OCI-LY3 (cell line): ENCODE data around the gene PAK4.
"Not testable (repeated sequence)": the region's sequence is repeated elsewhere in the genome, so short reads cannot be mapped to it uniquely, and the experiment has no call there.

Source experiments
- H2AFZ ChIP-seq: fragments of 200-600, 300-600 bp; shearing (Covaris generic); 2 replicates; pipeline ENCODE4 v1.6.0; 2014; ENCODE audit warnings: antibody characterized with exemption, low read depth, low read length
- H3K27ac ChIP-seq: fragments of 200-600, 300-600 bp; sonication (generic); 2 replicates; pipeline ENCODE4 v1.5.1; 2014; ENCODE audit warnings: mild to moderate bottlenecking, low read length, moderate library complexity, mixed read lengths
- H3K27me3 ChIP-seq: fragments of 200-600, 300-600 bp; sonication (generic); 2 replicates; pipeline ENCODE4 v1.6.1; 2014; ENCODE audit warnings: low read depth, low read length, mixed read lengths
- H3K36me3 ChIP-seq: fragments of 200-600, 300-600 bp; sonication (generic); replicated peaks from 2 replicates; pipeline ENCODE3; 2014; ENCODE audit warnings: low read depth, low read length, mixed read lengths
- H3K4me1 ChIP-seq: fragments of 300-600, 200-600 bp; sonication (generic); 2 replicates; pipeline ENCODE4 v1.6.1; 2014; ENCODE audit warnings: low read length, mixed read lengths
- H3K4me2 ChIP-seq: fragments of 200-600, 300-600 bp; sonication (generic); 2 replicates; pipeline ENCODE4 v1.6.1; 2014; ENCODE audit warnings: low read length, mixed read lengths
- H3K4me3 ChIP-seq: fragments of 300-600, 200-600 bp; sonication (generic); 2 replicates; pipeline ENCODE4 v1.5.1; 2014; ENCODE audit warnings: antibody characterized with exemption, mild to moderate bottlenecking, low read length, moderate library complexity
- H3K79me2 ChIP-seq: fragments of 300-600, 200-600 bp; shearing (Covaris generic); 2 replicates; pipeline ENCODE4 v1.6.1; 2014; ENCODE audit warnings: mild to moderate bottlenecking, low read length, mixed read lengths
- H3K9ac ChIP-seq: fragments of 300-600, 200-600 bp; shearing (Covaris generic); 2 replicates; pipeline ENCODE4 v1.6.0; 2014; ENCODE audit warnings: mild to moderate bottlenecking, low read length, moderate library complexity
- H3K9me3 ChIP-seq: fragments of 200-600, 300-600 bp; shearing (Covaris generic); 2 replicates; pipeline ENCODE4 v1.6.1; 2014; ENCODE audit warnings: low read length, mixed read lengths; ENCODE audit not compliant: insufficient read depth
- H4K20me1 ChIP-seq: fragments of 200-600, 300-600 bp; sonication (generic); 2 replicates; pipeline ENCODE4 v1.6.1; 2016; ENCODE audit warnings: low read length, mixed read lengths; ENCODE audit not compliant: insufficient read depth
- EZH2phosphoT487 ChIP-seq: fragments of 200-600 bp; shearing (Covaris generic); IDR thresholded peaks from 2 replicates; pipeline ENCODE4 v1.6.1; 2018; ENCODE audit warnings: antibody characterized with exemption, mixed run types, low read depth
- TF ChIP-seq, protein P1 (sequence below): fragments of 200-600, 300-600 bp; sonication (generic); IDR thresholded peaks from 2 replicates; pipeline ENCODE4 v1.5.1; 2014; ENCODE audit warnings: antibody characterized with exemption, low read length, low read depth

Gene PAK4

DNA sequence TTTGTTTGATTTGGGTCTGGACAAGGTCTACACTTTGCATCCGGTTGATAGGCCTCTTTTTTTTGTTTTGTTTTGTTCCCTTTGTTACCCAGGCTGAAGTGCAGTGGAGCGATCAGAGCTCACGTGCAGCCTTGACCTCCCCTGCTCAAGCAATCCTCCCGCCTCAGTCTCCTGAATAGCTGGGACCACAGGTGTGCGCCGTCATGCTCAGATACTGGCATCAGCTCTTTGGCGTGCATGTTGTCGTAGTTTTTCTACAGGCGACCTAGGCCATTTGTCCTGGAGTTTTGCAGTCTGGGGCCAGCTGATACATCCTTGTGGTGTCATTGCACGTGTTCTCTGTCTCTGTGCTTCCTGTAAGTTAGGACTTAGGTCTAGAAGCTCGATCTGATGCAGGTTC lies 16.3 kb downstream of the PAK4 start:
- H3K4me1 ChIP-seq: peaks cover 10% of the 10 kb centered on the region
- H3K4me3 ChIP-seq: no peak overlapping the region
- H3K36me3 ChIP-seq: no peaks in the 10 kb centered on the region
- H2AFZ ChIP-seq: no peak overlapping the region
- no peaks in the 10 kb centered on the region for H3K27me3 ChIP-seq
- TF ChIP-seq EZH2phosphoT487: no peak
- TF ChIP-seq, protein P1, sequence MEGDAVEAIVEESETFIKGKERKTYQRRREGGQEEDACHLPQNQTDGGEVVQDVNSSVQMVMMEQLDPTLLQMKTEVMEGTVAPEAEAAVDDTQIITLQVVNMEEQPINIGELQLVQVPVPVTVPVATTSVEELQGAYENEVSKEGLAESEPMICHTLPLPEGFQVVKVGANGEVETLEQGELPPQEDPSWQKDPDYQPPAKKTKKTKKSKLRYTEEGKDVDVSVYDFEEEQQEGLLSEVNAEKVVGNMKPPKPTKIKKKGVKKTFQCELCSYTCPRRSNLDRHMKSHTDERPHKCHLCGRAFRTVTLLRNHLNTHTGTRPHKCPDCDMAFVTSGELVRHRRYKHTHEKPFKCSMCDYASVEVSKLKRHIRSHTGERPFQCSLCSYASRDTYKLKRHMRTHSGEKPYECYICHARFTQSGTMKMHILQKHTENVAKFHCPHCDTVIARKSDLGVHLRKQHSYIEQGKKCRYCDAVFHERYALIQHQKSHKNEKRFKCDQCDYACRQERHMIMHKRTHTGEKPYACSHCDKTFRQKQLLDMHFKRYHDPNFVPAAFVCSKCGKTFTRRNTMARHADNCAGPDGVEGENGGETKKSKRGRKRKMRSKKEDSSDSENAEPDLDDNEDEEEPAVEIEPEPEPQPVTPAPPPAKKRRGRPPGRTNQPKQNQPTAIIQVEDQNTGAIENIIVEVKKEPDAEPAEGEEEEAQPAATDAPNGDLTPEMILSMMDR: no peak
- no peak overlapping the region for H3K27ac ChIP-seq
- peaks cover 54% of the 10 kb centered on the region for H4K20me1 ChIP-seq
- no peaks in the 10 kb centered on the region for H3K9me3 ChIP-seq
- H3K9ac ChIP-seq: no peak overlapping the region
- no peak overlapping the region for H3K4me2 ChIP-seq
- peaks cover 30% of the 10 kb centered on the region; the same call in 1 of the 2 replicates for H3K79me2 ChIP-seq

DNA sequence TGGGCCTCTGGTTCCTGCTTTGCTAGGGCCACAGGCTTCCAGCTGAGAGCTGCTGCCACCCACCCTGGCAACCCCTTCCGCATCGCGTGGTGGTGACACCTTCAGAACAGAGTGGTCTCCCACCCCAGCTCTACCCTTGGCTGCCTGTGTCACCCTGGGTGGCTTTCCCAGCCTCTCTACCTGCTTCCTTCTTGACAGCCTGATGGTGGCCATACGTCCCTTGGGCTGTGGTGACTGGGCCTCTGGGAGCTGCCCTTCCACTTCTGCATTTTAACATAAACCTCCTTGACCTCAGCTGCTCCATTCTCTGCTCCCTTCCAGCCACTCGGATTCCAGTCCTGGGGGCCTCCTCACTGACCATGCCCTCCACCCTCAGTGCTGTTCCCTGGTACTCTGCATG lies 17.0 kb downstream of the PAK4 start:
- Histone ChIP-seq H3K4me1 (peaks cover 10% of the 10 kb centered on the region), H3K27me3 (no peaks in the 10 kb centered on the region), H4K20me1 (peaks cover 58% of the 10 kb centered on the region), H3K4me3 (no peak overlapping the region), H3K27ac (no peak overlapping the region), H3K4me2 (no peak overlapping the region), H3K9ac (no peak overlapping the region), H3K36me3 (no peaks in the 10 kb centered on the region), H2AFZ (no peak overlapping the region), H3K9me3 (no peaks in the 10 kb centered on the region), H3K79me2 (peaks cover 36% of the 10 kb centered on the region)
- TF ChIP-seq, protein P1: no peak
- TF ChIP-seq EZH2phosphoT487: no peak

DNA sequence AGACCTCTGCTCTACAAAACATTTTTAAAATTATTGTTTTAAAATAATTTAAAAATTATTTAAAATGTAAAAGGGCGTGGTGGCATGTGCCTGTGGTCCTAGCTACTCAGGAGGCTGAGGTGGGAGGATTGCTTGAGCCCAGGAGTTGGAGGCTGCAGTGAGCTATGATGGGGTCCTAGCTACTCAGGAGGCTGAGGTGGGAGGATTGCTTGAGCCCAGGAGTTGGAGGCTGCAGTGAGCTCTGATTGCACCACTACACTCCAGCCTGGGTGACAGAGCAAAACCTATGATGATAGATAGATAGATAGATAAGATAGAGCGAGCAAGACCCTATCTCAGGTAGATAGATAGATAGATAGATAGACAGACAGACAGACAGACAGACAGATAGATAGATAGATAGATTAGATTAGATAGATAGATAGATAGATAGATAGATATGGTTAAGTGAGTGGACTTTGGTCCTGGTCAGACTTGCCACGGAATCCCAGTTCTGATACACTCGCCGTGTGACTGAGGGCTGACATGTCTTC lies 18.2 kb downstream of the PAK4 start:
- H3K9ac ChIP-seq, H3K4me3 ChIP-seq, H3K9me3 ChIP-seq, H3K4me1 ChIP-seq, H2AFZ ChIP-seq, H3K4me2 ChIP-seq, H3K27ac ChIP-seq, H3K36me3 ChIP-seq, H3K27me3 ChIP-seq: not testable (repeated sequence)
- Histone ChIP-seq H4K20me1 (peaks cover 50% of the 10 kb centered on the region), H3K79me2 (peaks cover 33% of the 10 kb centered on the region)

DNA sequence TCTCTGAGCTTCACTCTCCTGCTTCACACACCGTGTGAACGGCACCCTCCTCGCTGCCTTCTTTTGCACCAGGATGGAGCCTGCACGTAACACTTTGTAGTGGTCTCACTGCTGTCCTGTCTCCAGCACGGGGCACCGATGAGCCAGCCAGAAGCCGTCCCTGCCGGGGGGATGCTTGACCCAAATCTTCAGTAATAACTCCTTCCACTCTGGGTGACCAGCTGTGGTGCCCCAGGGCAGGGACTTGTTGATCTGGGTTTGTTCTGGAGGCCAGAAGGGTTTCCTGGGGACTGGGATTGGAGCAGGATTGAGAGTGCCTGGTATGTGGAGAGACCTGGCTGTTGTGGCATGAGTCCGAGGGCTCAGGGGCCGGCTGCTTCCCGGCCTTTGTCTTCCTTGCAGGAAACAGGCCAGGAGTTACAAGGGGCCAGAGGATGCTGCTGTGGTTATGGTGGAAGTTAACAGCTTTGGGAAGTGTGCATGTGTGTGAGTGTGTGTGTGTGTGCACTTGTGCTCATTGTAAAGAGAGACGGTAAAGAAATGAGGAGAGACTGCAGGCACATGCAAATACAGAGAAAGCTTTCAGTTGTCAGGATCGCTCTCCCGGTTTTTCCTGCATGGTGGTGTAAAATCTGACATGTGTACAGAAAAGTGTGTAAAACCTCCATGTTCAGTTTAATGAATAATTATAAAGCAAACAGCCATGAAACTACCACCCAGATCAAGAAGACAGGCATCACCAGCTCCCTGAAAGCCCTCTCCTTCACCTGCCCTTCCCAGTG lies 18.9 kb downstream of the PAK4 start:
- no peaks in the 10 kb centered on the region for H3K9me3 ChIP-seq
- peaks cover 6% of the 10 kb centered on the region for H3K36me3 ChIP-seq
- H3K27ac ChIP-seq: no peak overlapping the region
- H3K4me1 ChIP-seq: peaks cover 10% of the 10 kb centered on the region
- no peak overlapping the region for H3K9ac ChIP-seq
- H3K4me3 ChIP-seq: no peak overlapping the region
- H2AFZ ChIP-seq: no peak overlapping the region
- peaks cover 44% of the 10 kb centered on the region for H4K20me1 ChIP-seq
- H3K27me3 ChIP-seq: no peaks in the 10 kb centered on the region
- H3K79me2 ChIP-seq: peaks cover 27% of the 10 kb centered on the region
- TF ChIP-seq, protein P1: no peak
- TF ChIP-seq EZH2phosphoT487: no peak
- H3K4me2 ChIP-seq: no peak overlapping the region; the same call in 1 of the 2 replicates
